Measurements from ENCODE around the gene NAPG.

The NAPG gene

GRCh38 chr18:10525697-10526560 lies at the start of gene NAPG:
NAPG (plus strand) TSS chr18:10526027; CDS start chr18:10526103, 76 bp downstream.
- peak within 1 kb of the TSS; percentile 85 for H3K27ac ChIP-seq
- no peak for TF ChIP-seq CTCF (conservative IDR thresholded peaks at IDR 0.05)

GRCh38 chr18:10476338-10476791 lies 49.5 kb upstream of the NAPG start:
- TF ChIP-seq CTCF (conservative IDR thresholded peaks at IDR 0.05): no peak
- H3K27ac ChIP-seq: no peak overlapping the region

GRCh38 chr18:10477121-10477862 lies 48.5 kb upstream of the NAPG start:
- no peak for TF ChIP-seq CTCF (conservative IDR thresholded peaks at IDR 0.05)
- no peak overlapping the region for H3K27ac ChIP-seq

- no peak for TF ChIP-seq CTCF (conservative IDR thresholded peaks at IDR 0.05)
- no peak overlapping the region for H3K27ac ChIP-seq
These were observed 48.0 kb upstream of the NAPG start for GRCh38 chr18:10477863-10478260.

- no peak overlapping the region for H3K27ac ChIP-seq
- no peak for TF ChIP-seq CTCF (conservative IDR thresholded peaks at IDR 0.05)
These were observed 44.0 kb upstream of the NAPG start for GRCh38 chr18:10481831-10482230.

GRCh38 chr18:10482363-10482984 lies 43.4 kb upstream of the NAPG start:
- H3K27ac ChIP-seq: no peak overlapping the region

More at GRCh38 chr18:10482363-10482984, 43.4 kb upstream of the NAPG start:
- no peak for TF ChIP-seq CTCF (conservative IDR thresholded peaks at IDR 0.05)

Measured in VCaP (cell line).